Kidney epithelial cell (primary cell): ENCODE measurements around the gene HTRA3. TPM values are rescaled to one million over a fixed set of nuclear protein-coding genes. Genes with fewer than 3 reads are reported as not detected.

ENCODE experiments used
- DNase-seq: peaks from one replicate; pipeline ENCODE4 v3.0.0-alpha.2; 2010; ENCODE audit warnings: low read depth
- H3K27me3 ChIP-seq: 2 replicates; pipeline ENCODE4 v1.6.0; 2011; ENCODE audit warnings: low read length; ENCODE audit not compliant: control insufficient read depth, insufficient read depth
- H3K36me3 ChIP-seq: 2 replicates; pipeline ENCODE4 v1.5.1; 2011; ENCODE audit warnings: low read length; ENCODE audit not compliant: control insufficient read depth, insufficient read depth
- H3K4me3 ChIP-seq: 2 replicates; pipeline ENCODE4 v1.5.1; 2011; ENCODE audit warnings: low read depth, mild to moderate bottlenecking, control low read depth, low read length
- total RNA-seq: library from RNA; depleted of rRNA; stranded (reverse); fragments of >200 nt; gene quantifications from 2 replicates; pipeline ENCODE4 v1.2.3, GENCODE V29; 2015
- TF ChIP-seq, protein P1 (sequence below): IDR thresholded peaks from 2 replicates; pipeline ENCODE4 v1.5.1; 2011; ENCODE audit warnings: mild to moderate bottlenecking, moderate library complexity, low read length, control low read depth, inconsistent platforms; ENCODE audit not compliant: insufficient read depth, poor library complexity, severe bottlenecking

The HTRA3 gene
- total RNA-seq, 1 donor from 2014 or later, result 4.7 TPM

DNA sequence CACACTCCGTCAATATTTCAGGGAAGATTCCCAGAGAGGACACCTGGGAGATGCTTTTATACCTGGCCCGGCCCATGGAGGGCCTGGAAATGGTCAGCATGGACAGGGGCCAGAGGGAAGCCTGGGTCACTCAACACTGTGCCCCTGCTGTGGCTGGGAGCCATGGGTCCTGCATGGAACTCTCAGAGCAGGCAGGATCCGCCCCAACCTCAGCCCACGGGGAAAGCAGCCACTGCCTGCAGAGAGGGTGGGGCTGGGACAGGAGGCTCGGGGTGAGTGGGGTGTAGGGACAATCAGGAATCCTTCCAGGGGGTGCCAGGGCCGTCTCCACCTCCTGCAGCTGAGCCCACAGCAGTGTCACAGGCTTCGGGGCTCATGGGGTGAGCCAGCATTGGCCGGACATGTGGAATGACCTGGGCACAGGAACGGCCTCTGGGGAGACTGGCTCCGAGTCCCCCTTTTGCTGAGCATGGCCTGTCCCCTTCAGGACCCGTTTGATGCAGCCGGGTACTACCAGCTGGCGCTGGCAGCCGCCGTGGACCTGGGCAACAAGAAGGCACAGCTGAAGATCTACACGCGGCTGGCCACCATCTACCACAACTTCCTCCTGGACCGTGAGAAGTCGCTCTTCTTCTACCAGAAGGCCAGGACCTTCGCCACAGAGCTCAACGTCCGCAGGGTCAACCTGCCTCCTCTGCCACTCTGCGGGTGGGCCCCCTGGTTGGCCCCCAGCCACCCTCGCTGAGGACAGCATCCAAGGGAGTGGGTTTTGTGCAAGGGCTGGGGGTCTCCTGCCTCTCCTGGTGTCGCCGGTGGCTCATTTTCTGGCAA, 29.1 kb upstream of the HTRA3 start:
- Histone ChIP-seq H3K36me3 (peaks cover 2% of the 10 kb centered on the region), H3K27me3 (no peaks in the 10 kb centered on the region), H3K4me3 (no peak overlapping the region)
- no peak for DNase-seq
- TF ChIP-seq, protein P1, sequence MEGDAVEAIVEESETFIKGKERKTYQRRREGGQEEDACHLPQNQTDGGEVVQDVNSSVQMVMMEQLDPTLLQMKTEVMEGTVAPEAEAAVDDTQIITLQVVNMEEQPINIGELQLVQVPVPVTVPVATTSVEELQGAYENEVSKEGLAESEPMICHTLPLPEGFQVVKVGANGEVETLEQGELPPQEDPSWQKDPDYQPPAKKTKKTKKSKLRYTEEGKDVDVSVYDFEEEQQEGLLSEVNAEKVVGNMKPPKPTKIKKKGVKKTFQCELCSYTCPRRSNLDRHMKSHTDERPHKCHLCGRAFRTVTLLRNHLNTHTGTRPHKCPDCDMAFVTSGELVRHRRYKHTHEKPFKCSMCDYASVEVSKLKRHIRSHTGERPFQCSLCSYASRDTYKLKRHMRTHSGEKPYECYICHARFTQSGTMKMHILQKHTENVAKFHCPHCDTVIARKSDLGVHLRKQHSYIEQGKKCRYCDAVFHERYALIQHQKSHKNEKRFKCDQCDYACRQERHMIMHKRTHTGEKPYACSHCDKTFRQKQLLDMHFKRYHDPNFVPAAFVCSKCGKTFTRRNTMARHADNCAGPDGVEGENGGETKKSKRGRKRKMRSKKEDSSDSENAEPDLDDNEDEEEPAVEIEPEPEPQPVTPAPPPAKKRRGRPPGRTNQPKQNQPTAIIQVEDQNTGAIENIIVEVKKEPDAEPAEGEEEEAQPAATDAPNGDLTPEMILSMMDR, result no peak

DNA sequence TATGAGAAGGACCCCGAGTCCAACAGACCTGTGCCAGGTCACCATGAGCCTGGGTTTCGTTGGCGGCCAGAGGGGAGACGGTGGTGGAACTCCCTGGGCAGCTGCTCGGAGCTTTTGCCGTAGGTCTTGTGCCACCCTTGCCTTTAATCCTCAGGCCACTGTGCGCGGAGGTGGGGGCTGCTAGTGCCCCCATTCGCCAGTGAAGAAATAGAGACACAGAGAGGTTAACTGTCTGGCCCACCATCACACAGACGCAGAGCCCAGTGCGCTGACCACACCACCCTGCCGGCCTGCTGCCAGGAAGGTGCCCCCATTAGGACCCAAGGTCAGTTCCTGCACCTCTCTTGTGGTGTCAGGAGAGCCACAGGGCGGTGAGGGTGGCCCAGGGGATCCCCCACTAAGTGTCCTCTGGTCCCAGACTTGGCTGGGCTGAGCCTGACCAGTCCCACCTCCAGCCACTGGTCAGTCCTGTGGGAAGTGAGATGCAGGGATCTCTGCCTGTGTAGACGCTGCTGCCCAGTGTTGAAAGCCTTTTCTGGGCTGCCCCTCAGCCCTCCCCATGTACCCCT, 28.3 kb upstream of the HTRA3 start:
- no peak for DNase-seq
- TF ChIP-seq, protein P1, result no peak

DNA sequence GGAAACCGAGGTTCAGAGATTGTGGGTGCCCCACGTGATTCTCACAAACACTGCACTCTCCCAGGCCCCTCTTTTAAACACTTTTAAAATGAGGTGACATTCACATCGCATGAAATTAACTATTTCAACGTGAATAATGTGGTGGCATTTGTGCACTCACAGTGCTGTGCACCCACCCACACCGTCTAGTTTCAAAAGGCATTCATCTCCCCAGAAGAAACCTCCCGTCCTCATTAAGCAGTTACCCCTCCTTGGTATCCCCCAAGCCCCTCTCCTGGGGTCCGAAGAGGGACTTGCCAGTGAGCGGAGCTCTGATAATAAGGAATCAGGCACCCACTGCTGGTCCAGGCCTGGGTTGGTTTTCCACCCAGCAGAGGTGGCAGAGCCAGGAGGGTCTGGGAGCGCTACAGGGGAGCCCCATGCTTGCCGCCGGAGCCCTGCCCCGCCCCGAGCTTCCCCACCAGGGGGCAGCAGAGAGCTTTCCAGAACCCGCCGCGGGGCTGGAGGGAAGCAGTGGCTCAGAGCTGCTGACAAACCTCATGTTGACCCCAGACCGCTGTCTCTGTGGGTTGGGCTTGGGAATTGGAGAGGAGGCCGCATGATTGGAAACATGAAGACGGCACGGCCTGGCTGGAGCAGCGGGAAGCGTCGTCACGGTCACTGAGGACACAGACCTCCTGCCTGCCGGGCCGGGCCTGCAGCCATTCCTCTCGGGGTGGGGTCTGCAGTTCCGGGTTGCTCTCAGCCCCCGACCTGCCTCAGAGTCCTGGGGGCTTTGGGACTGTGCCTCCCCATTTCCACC, 27.5 kb upstream of the HTRA3 start:
- Histone ChIP-seq H3K36me3 (peaks cover 2% of the 10 kb centered on the region), H3K4me3 (no peak overlapping the region), H3K27me3 (no peaks in the 10 kb centered on the region)
- DNase-seq, result peak; percentile 62
- TF ChIP-seq, protein P1, result peak; percentile 98

More for the DNA sequence above, 28.3 kb upstream of the HTRA3 start:
- Histone ChIP-seq H3K27me3 (no peaks in the 10 kb centered on the region), H3K4me3 (no peak overlapping the region), H3K36me3 (peaks cover 2% of the 10 kb centered on the region)

DNA sequence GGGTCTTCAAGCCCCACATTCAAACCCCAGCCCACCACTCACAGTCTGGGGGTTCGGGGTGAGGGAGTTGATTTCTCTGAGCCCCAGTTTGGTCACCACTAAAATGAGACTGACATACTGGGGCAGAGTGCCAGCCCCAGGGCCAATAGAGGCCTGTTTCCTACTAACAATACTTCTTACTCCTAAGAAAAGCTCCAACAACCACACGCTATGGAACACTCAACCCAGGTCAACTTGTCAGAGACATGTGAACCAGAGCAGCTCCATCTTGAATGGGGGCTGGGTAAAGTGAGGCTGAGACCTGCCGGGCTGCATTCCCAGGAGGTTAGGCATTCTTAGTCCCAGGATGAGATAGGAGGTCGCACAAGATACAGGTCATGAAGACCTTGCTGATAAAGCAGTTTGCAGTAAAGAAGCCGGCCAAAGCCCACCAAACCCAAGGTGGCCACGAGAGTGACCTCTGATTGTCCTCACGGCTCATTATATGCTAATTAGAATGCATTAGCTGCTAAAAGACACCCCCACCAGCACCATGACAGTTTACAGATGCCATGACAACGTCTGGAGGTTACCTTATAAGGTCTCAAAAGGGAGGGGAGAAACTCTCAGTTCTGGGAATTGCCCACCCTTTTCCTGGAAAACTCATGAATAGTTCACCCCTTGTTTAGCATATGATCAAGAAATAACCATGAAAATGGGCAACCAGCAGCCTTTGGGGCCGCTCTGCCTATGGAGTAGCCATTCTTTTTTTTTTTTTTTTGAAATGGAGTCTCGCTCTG, 26.6 kb upstream of the HTRA3 start:
- DNase-seq, result no peak
- H3K27me3 ChIP-seq, result no peaks in the 10 kb centered on the region
- no peak overlapping the region for H3K4me3 ChIP-seq
- TF ChIP-seq, protein P1, result no peak
- no peaks in the 10 kb centered on the region for H3K36me3 ChIP-seq

DNA sequence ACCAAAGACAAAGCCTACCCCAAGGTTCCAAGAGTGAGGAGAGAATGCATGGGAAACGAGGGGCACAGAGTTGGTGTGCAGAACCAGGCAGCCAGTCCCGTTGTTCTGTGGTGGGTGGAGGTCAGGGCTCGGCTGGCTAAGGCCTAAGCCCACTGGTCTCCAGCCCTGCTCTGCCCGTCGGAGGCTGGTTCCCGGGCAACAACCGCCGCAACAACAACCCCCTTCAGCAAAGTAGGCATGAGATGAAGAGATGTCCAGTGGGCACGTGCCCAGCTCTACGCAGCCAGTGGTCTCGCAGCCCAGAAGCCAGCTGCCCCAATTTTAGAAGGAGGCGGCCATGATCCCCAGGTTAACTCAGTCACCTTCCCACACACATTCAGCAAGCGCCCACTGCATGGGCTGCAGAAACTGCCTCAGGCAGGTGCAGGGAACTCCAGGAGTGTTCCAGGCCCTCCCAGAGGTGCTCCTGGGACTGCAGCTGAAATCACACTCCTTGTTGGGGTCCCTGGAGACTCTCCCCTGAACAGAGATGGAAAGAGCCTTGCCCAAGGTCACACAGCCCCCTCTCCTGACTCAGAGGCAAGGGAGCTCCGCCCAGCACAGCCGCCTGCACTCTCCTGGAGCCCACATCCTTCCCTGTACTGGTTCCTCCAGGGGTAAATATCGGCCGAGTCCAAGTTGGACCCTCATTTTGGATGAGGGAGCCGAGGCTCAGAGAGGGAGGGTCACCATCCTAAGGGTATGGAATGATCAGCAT, 25.4 kb upstream of the HTRA3 start:
- TF ChIP-seq, protein P1, result no peak
- no peak for DNase-seq
- no peak overlapping the region for H3K4me3 ChIP-seq

More for the DNA sequence above, 25.4 kb upstream of the HTRA3 start:
- H3K36me3 ChIP-seq, result no peaks in the 10 kb centered on the region
- H3K27me3 ChIP-seq, result no peaks in the 10 kb centered on the region
